Measurements from ENCODE around the gene SH2D7.

Gene SH2D7

DNA sequence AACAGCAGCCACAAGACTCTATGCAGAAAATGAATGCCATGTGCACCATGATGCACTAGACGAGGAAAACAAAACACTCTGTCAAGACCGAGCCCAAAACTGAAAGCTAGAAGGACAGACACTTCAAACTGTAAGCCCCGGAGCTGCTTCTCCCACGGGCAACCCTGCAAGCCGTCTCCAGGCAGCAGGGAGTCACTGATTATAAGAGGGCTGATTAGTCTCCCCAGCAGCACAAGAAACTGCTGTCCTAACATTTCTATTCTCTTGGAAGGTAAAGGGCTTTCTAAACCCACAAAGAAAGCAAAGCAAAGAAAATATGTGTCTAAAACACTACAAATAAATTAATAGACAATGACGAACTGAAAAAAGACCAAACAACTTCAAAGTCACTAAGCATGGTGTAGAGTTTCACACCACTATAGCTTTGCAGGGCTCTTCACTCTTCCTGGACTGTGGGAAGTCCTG lies 30.4 kb upstream of the SH2D7 start:
- DNase-seq (ENCODE audit: low spot score), result no peak

GRCh38 chr15:78063217-78063616 lies 29.1 kb upstream of the SH2D7 start:
- DNase-seq (ENCODE audit: low spot score), result no peak

DNA sequence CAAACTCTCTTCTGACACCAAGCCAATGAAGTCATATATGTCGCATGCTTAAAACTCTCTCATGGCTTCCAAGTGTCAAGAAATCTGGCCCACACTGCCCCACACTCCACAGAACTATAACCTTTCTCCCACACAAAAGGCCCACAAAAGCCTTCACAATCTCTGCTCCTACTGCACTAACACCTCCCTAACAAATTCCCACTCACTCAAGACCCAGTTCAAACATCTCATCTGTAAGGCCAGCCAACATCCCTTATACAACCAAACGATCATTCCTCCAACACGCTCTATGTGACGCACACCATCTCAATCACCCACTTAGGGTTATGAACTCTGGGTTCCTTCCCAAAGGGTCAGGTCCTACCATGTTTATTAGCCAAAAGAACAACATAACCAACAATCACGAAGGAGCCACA lies 28.4 kb upstream of the SH2D7 start:
- no peak for DNase-seq (ENCODE audit: low spot score)

- DNase-seq (ENCODE audit: low spot score), result no peak
These were observed 27.8 kb upstream of the SH2D7 start for GRCh38 chr15:78064544-78064943.

- no peak for DNase-seq (ENCODE audit: low spot score)
These were observed 27.0 kb upstream of the SH2D7 start for GRCh38 chr15:78065284-78065872.

DNA sequence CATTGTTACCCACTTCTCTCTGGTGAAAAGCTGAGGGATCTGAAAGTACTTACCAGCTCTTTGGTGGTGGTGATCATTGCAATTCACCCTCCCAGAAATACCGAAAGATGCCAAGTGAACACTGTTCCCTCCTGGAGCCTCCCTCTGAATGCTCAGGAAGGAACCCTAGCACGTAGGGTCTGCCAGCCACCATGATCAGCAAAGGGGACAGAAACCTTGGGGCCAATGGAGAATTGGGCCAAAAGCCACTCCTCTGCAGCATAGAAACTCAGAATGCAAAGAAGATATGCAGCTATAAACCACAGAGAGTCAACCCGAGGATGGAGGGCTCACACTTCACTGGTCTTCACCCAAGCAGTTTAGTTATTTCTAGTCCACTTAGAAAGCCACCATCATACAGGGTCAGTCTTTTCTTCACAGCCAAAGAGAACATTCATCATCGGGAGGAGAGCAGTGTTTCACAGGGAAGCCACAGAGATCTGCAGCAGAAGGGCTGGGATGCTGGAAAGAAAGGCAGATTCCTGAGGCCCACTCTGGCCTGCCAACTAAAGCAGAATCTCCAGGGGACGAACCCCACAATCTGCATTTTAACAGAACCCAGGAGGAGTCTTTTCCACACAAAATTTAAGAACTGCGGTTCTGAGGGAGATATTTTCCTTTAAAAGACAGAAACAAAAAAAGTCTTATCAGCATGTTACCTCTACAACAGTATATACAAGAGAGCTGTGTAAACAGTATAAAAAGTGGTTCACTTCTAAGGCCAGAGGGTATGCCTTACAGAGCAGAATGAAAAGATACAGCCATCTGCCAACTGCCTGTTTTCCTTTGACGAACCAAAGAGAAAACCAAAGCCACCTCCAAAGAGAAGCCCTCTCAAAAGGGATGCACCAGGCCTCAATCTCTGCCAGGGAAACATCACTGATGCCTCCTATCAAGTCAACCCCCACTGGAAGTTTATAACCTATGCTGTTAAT lies 26.1 kb upstream of the SH2D7 start:
- no peak for DNase-seq (ENCODE audit: low spot score)

DNA sequence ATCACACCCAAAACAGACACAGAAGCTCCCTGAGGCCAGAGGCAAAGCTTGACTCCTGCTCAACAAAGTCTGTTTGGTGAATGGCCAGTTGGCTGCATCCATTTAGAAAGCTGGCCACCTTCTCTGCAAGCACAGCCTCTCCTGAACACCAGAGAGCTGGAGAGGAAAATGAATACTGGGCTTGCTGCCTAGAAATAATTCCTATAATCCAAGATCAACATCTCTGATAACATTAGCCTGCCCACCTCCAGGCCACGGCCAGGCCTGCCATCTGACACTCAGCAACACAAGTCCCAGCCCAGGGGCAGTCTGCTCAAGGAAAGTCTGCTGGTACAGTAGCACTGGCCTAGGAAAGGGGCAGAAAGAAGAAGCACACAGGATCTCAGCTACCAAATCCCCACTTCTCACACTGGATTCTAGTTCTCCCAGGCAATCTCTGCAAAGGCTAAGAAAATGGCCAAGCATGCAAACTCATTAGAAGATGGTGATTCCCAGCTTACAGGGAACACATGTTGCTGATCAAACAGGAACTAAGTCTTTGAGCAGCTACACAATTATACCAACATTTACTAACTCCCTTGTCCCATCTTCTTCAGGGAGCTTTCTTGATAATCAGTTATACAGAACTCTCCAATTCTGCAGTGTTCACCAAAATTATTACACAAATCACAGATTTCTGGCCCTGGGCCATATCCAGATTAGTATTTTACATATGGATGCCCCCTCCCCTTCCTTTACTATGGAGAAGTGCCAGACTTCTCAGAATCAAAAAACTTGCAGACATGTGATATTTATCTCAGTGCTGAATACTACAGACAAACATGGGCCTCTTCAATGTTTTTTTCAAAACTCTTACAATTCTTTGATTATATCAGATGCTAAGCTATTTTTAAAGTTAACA lies 24.8 kb upstream of the SH2D7 start:
- no peak for DNase-seq (ENCODE audit: low spot score)

- no peak for DNase-seq (ENCODE audit: low spot score)
These were observed 23.3 kb upstream of the SH2D7 start for GRCh38 chr15:78069052-78069414.

- DNase-seq (ENCODE audit: low spot score), result no peak
These were observed 22.8 kb upstream of the SH2D7 start for GRCh38 chr15:78069462-78070029.

- DNase-seq (ENCODE audit: low spot score), result no peak
These were observed 22.2 kb upstream of the SH2D7 start for GRCh38 chr15:78070049-78070700.

- DNase-seq (ENCODE audit: low spot score), result no peak
These were observed 21.0 kb upstream of the SH2D7 start for GRCh38 chr15:78071383-78071782.

DNA sequence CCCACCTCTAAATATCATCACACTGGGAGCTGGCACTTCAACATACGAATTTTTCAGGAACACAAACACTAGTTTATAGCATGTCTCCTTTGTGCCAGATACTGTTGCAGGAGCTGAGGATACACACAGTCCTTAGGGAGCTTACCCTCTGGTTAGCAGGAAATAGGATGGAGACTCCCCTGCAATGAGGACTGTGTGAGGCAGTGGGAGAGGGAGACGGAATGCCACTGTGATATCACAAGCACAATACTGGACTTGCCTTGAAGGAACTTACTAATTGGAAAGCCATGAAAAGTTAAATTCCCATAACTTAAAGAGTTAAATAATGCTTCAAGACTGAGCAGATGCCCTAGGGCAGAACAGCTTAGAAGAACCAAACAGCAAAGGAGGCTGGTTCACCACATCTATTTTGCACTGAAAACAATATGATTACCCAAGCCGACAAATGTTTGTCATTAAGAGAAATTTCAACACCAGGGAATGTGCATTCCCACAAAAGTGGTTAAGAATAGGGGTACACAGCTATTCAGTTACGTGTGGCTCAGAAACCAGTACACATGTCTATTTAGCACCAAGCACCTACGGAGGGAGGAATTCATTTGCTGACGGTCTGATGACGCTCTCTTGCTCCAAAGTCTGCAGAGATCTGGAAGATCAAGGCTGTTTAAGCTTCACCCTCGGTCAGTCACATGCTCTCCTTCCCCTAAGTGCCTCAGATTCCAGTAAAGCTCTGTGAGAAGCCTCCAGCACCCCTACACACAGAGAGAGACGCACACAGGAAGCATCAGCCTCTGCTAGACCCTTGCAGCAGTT lies 20.1 kb upstream of the SH2D7 start:
- DNase-seq (ENCODE audit: low spot score), result no peak

DNA sequence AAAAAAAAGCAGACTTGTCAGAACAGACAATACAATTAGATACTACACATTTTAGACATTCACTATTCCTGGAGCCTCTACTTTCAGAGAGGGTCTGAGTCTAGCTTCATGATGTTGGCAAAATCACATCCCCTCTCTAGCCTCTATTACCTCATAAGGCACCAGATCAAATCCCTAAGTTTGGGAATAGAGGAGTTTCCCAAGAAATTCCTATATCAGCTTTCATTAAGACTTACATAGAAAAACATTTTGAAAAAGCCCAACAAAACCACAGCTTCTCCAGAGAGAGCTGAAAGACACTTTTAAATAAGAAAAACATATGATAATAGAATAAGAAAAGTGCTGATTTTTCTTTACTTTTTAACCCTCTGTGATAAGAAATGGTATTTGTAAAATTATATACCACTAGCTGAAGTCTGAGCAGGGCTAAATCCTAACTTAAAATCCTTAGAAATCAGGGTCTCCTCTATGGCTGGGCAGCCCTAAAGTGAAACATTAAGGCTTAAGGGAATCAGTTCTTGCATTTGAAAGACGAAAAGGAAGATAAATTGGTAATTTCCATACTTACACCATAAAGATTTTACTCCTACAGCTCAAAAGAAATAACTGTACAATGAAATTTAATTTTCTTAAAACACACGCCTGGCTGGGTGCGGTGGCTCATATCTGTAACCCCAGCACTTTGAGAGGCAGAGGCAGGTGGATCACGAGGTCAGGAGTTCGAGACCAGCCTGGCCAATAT lies 19.1 kb upstream of the SH2D7 start:
- no peak for DNase-seq (ENCODE audit: low spot score)

GRCh38 chr15:78075490-78076230 lies 16.7 kb upstream of the SH2D7 start:
- no peak for DNase-seq (ENCODE audit: low spot score)

GRCh38 chr15:78076231-78077052 lies 15.9 kb upstream of the SH2D7 start:
- DNase-seq (ENCODE audit: low spot score), result no peak

GRCh38 chr15:78077053-78077870 lies 15.1 kb upstream of the SH2D7 start, which contains the start of gene TBC1D2B:
Gene TBC1D2B, minus strand, starts transcription at chr15:78077711. Its CDS starts 59 bp downstream, at chr15:78077652.
- DNase-seq (ENCODE audit: low spot score), result peak; percentile 73

GRCh38 chr15:78077871-78078210 lies 14.5 kb upstream of the SH2D7 start:
- DNase-seq (ENCODE audit: low spot score), result no peak

Data from HuH-7.5 (cell line).